Activated CD4-positive, alpha-beta memory T cell treated with anti-CD3 and anti-CD28 coated beads, Interleukin-2, amount 10 ng/mL, durations not matched to agents 7 days and 5 days (primary cell): ENCODE data around the gene OPN5. TPM values are rescaled to one million over a fixed set of nuclear protein-coding genes. Genes with fewer than 3 reads are reported as not detected.

ENCODE experiments used
- CTCF ChIA-PET: fragments of 350-600 bp; sonication (Branson Sonifier 250); formaldehyde crosslinking; loops from one replicate; lab custom pipeline; 2021; ENCODE audit warnings: antibody characterized with exemption, inconsistent platforms; lab: Charles Lee
- POLR2A ChIA-PET: fragments of 350-600 bp; sonication (Branson Sonifier 250); formaldehyde crosslinking; loops from one replicate; lab custom pipeline; 2021; ENCODE audit warnings: antibody characterized with exemption; lab: Charles Lee
- DNase-seq: peaks from one replicate; pipeline ENCODE4 v3.0.0-alpha.2; 2020
- H3K27ac Mint-ChIP-seq: one replicate; pipeline ENCODE4 v1.8.0; 2021; ENCODE audit warnings: mild to moderate bottlenecking, mixed read lengths
- H3K27me3 Mint-ChIP-seq: one replicate; pipeline ENCODE4 v1.8.0; 2021; ENCODE audit warnings: mixed read lengths
- H3K36me3 Mint-ChIP-seq: one replicate; pipeline ENCODE4 v1.8.0; 2021; ENCODE audit warnings: low read depth, mixed read lengths
- H3K4me1 Mint-ChIP-seq: one replicate; pipeline ENCODE4 v1.8.0; 2021; ENCODE audit warnings: mixed read lengths
- H3K4me3 Mint-ChIP-seq: one replicate; pipeline ENCODE4 v1.8.0; 2021; ENCODE audit warnings: mild to moderate bottlenecking, mixed read lengths
- H3K9me3 Mint-ChIP-seq: one replicate; pipeline ENCODE4 v1.8.0; 2021; ENCODE audit warnings: mixed read lengths
- total RNA-seq, 2 experiments: library from RNA; stranded (reverse); gene quantifications; one replicate each; pipeline ENCODE4 v1.2.3, GENCODE V29; 2021

The OPN5 gene
- total RNA-seq, 2 experiments from 2014 or later, result not detected

- CTCF ChIA-PET, result no interaction called here
- no peak overlapping the region for H3K4me3 Mint-ChIP-seq
- no peaks in the 10 kb centered on the region for H3K4me1 Mint-ChIP-seq
- no peaks in the 10 kb centered on the region for H3K36me3 Mint-ChIP-seq
- no peak for DNase-seq
- POLR2A ChIA-PET, result no interaction called here
- H3K27me3 Mint-ChIP-seq, result no peaks in the 10 kb centered on the region
- H3K9me3 Mint-ChIP-seq, result no peaks in the 10 kb centered on the region
- H3K27ac Mint-ChIP-seq, result no peak overlapping the region
Observed at GRCh38 chr6:47839645-47840044, 57.8 kb downstream of the OPN5 start.

- Mint-ChIP-seq H3K27ac (no peak overlapping the region), H3K4me1 (no peaks in the 10 kb centered on the region), H3K36me3 (no peaks in the 10 kb centered on the region), H3K9me3 (no peaks in the 10 kb centered on the region), H3K4me3 (no peak overlapping the region), H3K27me3 (no peaks in the 10 kb centered on the region)
- POLR2A ChIA-PET, result no interaction called here
- no peak for DNase-seq
- CTCF ChIA-PET, result no interaction called here
Observed at GRCh38 chr6:47844881-47845280, 63.0 kb downstream of the OPN5 start.

- DNase-seq, result no peak
- ChIA-PET POLR2A (no interaction called here), CTCF (no interaction called here)
- H3K4me1 Mint-ChIP-seq, result no peaks in the 10 kb centered on the region
- H3K9me3 Mint-ChIP-seq, result no peaks in the 10 kb centered on the region
- no peak overlapping the region for H3K27ac Mint-ChIP-seq
- no peaks in the 10 kb centered on the region for H3K27me3 Mint-ChIP-seq
- H3K36me3 Mint-ChIP-seq, result no peaks in the 10 kb centered on the region
- H3K4me3 Mint-ChIP-seq, result no peak overlapping the region
Observed at GRCh38 chr6:47846752-47847151, 64.9 kb downstream of the OPN5 start.

GRCh38 chr6:47851091-47851490 lies 69.3 kb downstream of the OPN5 start:
- CTCF ChIA-PET, result no interaction called here
- H3K4me1 Mint-ChIP-seq, result no peaks in the 10 kb centered on the region
- DNase-seq, result no peak
- no peak overlapping the region for H3K27ac Mint-ChIP-seq
- H3K9me3 Mint-ChIP-seq, result no peaks in the 10 kb centered on the region
- no peak overlapping the region for H3K4me3 Mint-ChIP-seq
- POLR2A ChIA-PET, result no interaction called here
- H3K36me3 Mint-ChIP-seq, result no peaks in the 10 kb centered on the region
- no peaks in the 10 kb centered on the region for H3K27me3 Mint-ChIP-seq

GRCh38 chr6:47852727-47853126 lies 70.9 kb downstream of the OPN5 start:
- Mint-ChIP-seq H3K27ac (no peak overlapping the region), H3K36me3 (no peaks in the 10 kb centered on the region), H3K4me1 (no peaks in the 10 kb centered on the region), H3K4me3 (no peak overlapping the region), H3K9me3 (no peaks in the 10 kb centered on the region), H3K27me3 (no peaks in the 10 kb centered on the region)
- CTCF ChIA-PET, result no interaction called here
- DNase-seq, result no peak
- POLR2A ChIA-PET, result no interaction called here

GRCh38 chr6:47853766-47854165 lies 71.9 kb downstream of the OPN5 start:
- no peaks in the 10 kb centered on the region for H3K4me1 Mint-ChIP-seq
- no peaks in the 10 kb centered on the region for H3K27me3 Mint-ChIP-seq
- CTCF ChIA-PET, result no interaction called here
- POLR2A ChIA-PET, result no interaction called here
- H3K36me3 Mint-ChIP-seq, result no peaks in the 10 kb centered on the region
- no peak for DNase-seq
- no peak overlapping the region for H3K27ac Mint-ChIP-seq
- no peak overlapping the region for H3K4me3 Mint-ChIP-seq
- H3K9me3 Mint-ChIP-seq, result no peaks in the 10 kb centered on the region

GRCh38 chr6:47854971-47855370 lies 73.1 kb downstream of the OPN5 start:
- Mint-ChIP-seq H3K27me3 (no peaks in the 10 kb centered on the region), H3K4me3 (no peak overlapping the region), H3K4me1 (no peaks in the 10 kb centered on the region), H3K27ac (no peak overlapping the region), H3K9me3 (no peaks in the 10 kb centered on the region), H3K36me3 (no peaks in the 10 kb centered on the region)
- no peak for DNase-seq
- ChIA-PET CTCF (no interaction called here), POLR2A (no interaction called here)

GRCh38 chr6:47859175-47859574 lies 77.3 kb downstream of the OPN5 start:
- H3K27me3 Mint-ChIP-seq, result no peaks in the 10 kb centered on the region

GRCh38 chr6:47862731-47863130 lies 80.9 kb downstream of the OPN5 start:
- DNase-seq, result no peak
- ChIA-PET CTCF (no interaction called here), POLR2A (no interaction called here)
- Mint-ChIP-seq H3K4me3 (no peak overlapping the region), H3K27me3 (no peaks in the 10 kb centered on the region), H3K27ac (no peak overlapping the region), H3K4me1 (no peaks in the 10 kb centered on the region), H3K36me3 (no peaks in the 10 kb centered on the region), H3K9me3 (no peaks in the 10 kb centered on the region)

More at GRCh38 chr6:47859175-47859574, 77.3 kb downstream of the OPN5 start:
- Mint-ChIP-seq H3K9me3 (no peaks in the 10 kb centered on the region), H3K4me3 (no peak overlapping the region), H3K4me1 (no peaks in the 10 kb centered on the region), H3K27ac (no peak overlapping the region), H3K36me3 (no peaks in the 10 kb centered on the region)
- ChIA-PET POLR2A (no interaction called here), CTCF (no interaction called here)
- no peak for DNase-seq

- no peaks in the 10 kb centered on the region for H3K9me3 Mint-ChIP-seq
- CTCF ChIA-PET, result no interaction called here
- POLR2A ChIA-PET, result no interaction called here
- DNase-seq, result no peak
- H3K4me1 Mint-ChIP-seq, result no peaks in the 10 kb centered on the region
- no peak overlapping the region for H3K27ac Mint-ChIP-seq
- H3K27me3 Mint-ChIP-seq, result no peaks in the 10 kb centered on the region
- no peak overlapping the region for H3K4me3 Mint-ChIP-seq
- H3K36me3 Mint-ChIP-seq, result no peaks in the 10 kb centered on the region
Observed at GRCh38 chr6:47865206-47865605, 83.4 kb downstream of the OPN5 start.

GRCh38 chr6:47875593-47875992 lies 93.8 kb downstream of the OPN5 start:
- CTCF ChIA-PET, result no interaction called here
- DNase-seq, result no peak

More at GRCh38 chr6:47875593-47875992, 93.8 kb downstream of the OPN5 start:
- H3K36me3 Mint-ChIP-seq, result no peaks in the 10 kb centered on the region
- H3K4me3 Mint-ChIP-seq, result no peak overlapping the region
- POLR2A ChIA-PET, result no interaction called here
- H3K27ac Mint-ChIP-seq, result no peak overlapping the region
- no peaks in the 10 kb centered on the region for H3K9me3 Mint-ChIP-seq
- H3K4me1 Mint-ChIP-seq, result no peaks in the 10 kb centered on the region
- H3K27me3 Mint-ChIP-seq, result no peaks in the 10 kb centered on the region

Other genes starting within 250 kb of the OPN5 start
- not detected for gene ADGRF4, start 83.5 kb upstream of the OPN5 start, total RNA-seq